ENCODE results near the gene IGIP. TPM values are rescaled to one million over a fixed set of nuclear protein-coding genes. Genes with fewer than 3 reads are reported as not detected.

IGIP gene
- total RNA-seq, 1 donor: 2.3 TPM

DNA sequence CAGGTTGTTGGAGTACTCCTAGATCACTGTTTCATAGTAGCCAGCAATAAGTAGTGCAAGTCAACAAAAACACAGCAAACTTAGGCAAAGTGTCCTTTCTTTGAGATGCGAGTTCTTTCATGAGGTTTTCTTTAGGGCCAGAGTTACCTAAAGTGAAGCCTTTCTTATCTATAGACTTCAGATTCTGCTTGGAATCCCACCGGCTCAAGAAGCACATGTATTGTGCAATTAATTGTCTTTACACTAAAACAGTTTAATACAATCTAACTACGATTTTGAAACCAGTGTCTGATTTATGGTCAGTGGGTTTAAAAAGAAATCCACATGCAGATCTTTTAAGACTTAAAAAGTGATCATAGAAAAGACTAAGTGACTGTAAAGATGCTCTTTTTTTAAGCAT, 8.2 kb upstream of the IGIP start:
- H3K4me1 ChIP-seq (ENCODE audit: insufficient read depth, low read length): peaks cover 17% of the 10 kb centered on the region
- no peaks in the 10 kb centered on the region for H3K9me3 ChIP-seq (ENCODE audit: low read depth, low read length)
- H3K27me3 ChIP-seq (ENCODE audit: insufficient read depth, low read length): peaks cover 2% of the 10 kb centered on the region
- H3K4me3 ChIP-seq (ENCODE audit: low read length): no peak overlapping the region

DNA sequence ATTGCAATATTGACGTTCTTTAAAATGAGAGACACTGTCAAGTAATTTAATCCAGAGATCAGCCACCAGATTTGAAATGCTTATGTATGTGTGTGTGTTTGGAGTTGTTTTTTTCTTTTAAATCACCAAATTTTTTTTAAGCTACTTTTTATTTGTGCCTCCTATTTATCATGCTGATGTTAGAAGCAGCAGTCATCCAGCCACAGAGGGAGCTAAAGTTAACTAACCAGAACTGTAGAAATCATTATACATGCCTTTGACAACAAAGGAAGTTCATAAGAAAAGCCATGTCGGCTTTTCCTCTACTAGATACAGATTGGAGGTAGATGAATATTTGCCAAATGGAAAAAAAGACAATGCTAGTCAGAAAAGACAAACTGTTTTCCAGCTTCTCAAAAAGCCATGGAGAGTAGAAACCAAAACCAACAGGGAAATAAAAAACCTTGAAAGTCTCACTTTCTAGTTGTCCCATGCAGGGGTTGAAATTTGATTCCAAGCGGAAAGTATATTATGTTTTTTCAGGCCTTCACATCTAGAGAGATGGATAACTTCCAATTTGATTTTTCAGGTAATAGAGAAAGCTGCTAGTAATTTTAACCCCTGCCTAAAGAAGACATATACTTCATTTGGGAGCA, 7.3 kb upstream of the IGIP start:
- no peaks in the 10 kb centered on the region for H3K27me3 ChIP-seq (ENCODE audit: insufficient read depth, low read length)

DNA sequence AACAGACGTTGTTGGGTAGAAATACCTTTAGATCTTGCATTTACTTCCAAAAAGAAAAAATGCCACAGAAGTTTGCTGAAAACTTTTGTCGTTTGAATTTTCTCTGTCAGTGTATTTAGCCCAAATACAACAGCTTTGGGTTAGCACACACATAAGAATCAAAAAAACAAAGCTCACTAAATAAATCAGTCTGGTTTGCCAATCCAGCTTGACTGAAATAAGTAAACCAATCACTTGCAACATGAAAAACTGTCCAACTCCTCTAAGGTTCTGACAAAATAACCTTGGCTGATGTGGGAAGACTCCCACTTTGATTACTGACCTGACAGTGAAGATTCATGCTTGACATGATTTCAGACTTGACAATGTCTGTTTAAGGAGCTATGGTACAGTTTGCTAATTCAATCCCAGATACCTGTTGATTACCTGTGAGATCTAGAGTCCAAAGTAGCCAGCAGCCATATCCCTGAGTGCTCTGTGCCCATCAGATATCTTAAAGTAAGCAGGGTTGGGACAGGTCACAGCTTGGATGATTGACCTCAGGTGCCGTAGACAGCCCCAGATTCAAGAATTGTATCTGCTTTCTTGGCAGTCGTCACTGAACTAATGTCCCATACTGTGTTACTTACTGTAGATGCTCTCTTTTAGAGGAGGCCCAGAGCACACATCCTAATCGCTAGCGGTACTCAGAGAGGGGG, 727 bp downstream of the IGIP start:
- no peaks in the 10 kb centered on the region for H3K9me3 ChIP-seq (ENCODE audit: low read depth, low read length)
- peaks cover 4% of the 10 kb centered on the region for H3K4me1 ChIP-seq (ENCODE audit: insufficient read depth, low read length)
- H3K27me3 ChIP-seq (ENCODE audit: insufficient read depth, low read length): no peaks in the 10 kb centered on the region
- no peak overlapping the region for H3K4me3 ChIP-seq (ENCODE audit: low read length)

More for the DNA sequence above, 7.3 kb upstream of the IGIP start:
- no peaks in the 10 kb centered on the region for H3K9me3 ChIP-seq (ENCODE audit: low read depth, low read length)
- no peak overlapping the region for H3K4me3 ChIP-seq (ENCODE audit: low read length)
- peaks cover 9% of the 10 kb centered on the region for H3K4me1 ChIP-seq (ENCODE audit: insufficient read depth, low read length)

DNA sequence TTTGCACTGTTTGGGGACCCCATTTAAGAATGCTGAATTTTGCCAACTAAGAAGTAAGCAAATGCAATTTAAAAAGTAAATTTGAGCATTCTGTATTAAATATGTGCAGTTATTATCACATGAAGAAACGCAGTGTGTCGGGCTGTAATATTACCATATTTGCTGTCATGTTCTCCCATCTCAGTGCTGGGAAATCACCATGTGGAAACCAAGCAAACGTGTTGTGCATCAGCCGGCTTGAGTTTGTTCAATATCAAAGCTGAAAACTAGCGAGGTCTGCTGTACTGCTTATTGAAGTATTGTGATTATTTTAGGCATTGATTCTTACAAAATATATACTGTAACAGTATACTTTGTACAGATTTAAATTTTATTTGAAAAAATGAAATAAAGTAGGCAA, 2.6 kb downstream of the IGIP start:
- H3K27me3 ChIP-seq (ENCODE audit: insufficient read depth, low read length): no peaks in the 10 kb centered on the region
- H3K4me1 ChIP-seq (ENCODE audit: insufficient read depth, low read length): peaks cover 23% of the 10 kb centered on the region
- H3K4me3 ChIP-seq (ENCODE audit: low read length): no peak overlapping the region
- H3K9me3 ChIP-seq (ENCODE audit: low read depth, low read length): no peaks in the 10 kb centered on the region

DNA sequence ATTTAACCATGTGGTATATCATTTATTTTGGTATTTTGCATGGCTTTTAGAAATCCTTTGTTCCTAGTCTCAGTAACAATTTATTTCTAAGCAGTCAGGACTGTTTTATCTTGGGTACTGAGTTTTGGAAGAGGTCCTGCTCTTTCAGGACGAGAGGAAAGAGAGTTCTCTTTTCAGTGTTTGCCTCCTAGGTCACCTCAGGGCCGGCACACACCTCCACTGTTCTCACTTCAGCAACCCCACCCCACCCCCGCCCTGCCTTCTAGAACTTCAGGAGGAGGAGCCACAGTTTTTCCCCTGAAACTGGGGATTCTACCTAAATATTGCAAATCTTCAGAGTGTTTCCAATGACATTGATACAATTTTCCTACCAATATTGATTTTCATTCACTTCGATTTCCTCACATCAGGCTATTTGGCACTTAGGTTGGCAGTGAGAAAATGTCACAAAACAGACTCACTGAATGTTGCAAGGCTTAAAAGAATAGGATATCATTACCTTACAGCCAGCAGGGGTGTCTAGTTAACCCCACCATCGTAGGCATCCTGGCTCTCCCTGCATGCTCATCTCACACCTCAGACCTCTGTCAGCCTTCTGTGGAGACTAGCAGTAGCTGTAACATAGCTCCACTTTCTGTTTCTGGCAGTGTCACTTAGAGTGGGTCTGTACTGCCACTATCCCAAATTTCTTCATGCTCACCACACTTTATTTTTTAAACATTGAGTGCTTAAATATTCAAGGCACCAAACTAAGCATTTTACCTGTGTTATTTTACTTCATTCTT, 5.4 kb downstream of the IGIP start:
- peaks cover 30% of the 10 kb centered on the region for H3K4me1 ChIP-seq (ENCODE audit: insufficient read depth, low read length)
- H3K9me3 ChIP-seq (ENCODE audit: low read depth, low read length): no peaks in the 10 kb centered on the region
- H3K4me3 ChIP-seq (ENCODE audit: low read length): no peak overlapping the region
- H3K27me3 ChIP-seq (ENCODE audit: insufficient read depth, low read length): no peaks in the 10 kb centered on the region

GRCh38 chr5:140131967-140132409, 6.3 kb downstream of the IGIP start:
- Histone ChIP-seq H3K9me3 (ENCODE audit: low read depth, low read length) (no peaks in the 10 kb centered on the region), H3K4me1 (ENCODE audit: insufficient read depth, low read length) (peaks cover 30% of the 10 kb centered on the region), H3K4me3 (ENCODE audit: low read length) (no peak overlapping the region), H3K27me3 (ENCODE audit: insufficient read depth, low read length) (no peaks in the 10 kb centered on the region)

GRCh38 chr5:140133514-140134167, 7.9 kb downstream of the IGIP start:
- Histone ChIP-seq H3K27me3 (ENCODE audit: insufficient read depth, low read length) (no peaks in the 10 kb centered on the region), H3K4me1 (ENCODE audit: insufficient read depth, low read length) (peaks cover 30% of the 10 kb centered on the region), H3K4me3 (ENCODE audit: low read length) (no peak overlapping the region), H3K9me3 (ENCODE audit: low read depth, low read length) (no peaks in the 10 kb centered on the region)

DNA sequence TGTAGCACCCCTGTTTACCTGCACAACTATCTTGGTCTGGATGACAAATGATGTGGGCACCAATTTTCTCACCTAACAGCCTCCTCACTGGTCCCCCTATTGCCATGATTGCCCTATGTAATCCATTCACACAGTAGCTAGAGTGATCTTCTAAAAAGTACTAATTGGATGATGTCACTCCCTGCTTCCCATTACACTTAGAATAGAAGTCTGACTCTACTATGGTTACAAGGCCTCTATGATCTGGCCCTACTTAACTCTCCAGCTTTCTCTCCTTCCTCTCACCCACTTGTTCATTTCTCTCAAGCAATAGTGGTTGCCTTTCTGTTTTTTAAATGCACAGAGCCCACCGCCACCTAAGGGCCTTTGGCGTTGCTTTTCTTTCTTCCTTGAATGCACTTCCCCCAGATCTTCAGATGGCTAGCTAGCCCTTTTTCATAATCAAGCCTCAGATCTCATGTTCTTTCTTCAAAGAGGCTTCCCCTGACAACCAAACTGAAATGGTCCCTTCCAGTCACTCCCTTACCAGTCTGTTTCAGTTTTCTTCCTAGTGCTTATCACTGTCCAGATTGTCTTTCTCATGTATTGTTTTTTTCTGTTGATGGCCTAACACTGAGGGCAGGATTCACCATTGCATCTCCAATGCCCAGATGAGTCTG, 8.7 kb downstream of the IGIP start:
- Histone ChIP-seq H3K9me3 (ENCODE audit: low read depth, low read length) (no peaks in the 10 kb centered on the region), H3K27me3 (ENCODE audit: insufficient read depth, low read length) (no peaks in the 10 kb centered on the region), H3K4me3 (ENCODE audit: low read length) (no peak overlapping the region), H3K4me1 (ENCODE audit: insufficient read depth, low read length) (peaks cover 30% of the 10 kb centered on the region)

- no peaks in the 10 kb centered on the region for H3K27me3 ChIP-seq (ENCODE audit: insufficient read depth, low read length)
- no peaks in the 10 kb centered on the region for H3K9me3 ChIP-seq (ENCODE audit: low read depth, low read length)
- H3K4me3 ChIP-seq (ENCODE audit: low read length): no peak overlapping the region
- peaks cover 30% of the 10 kb centered on the region for H3K4me1 ChIP-seq (ENCODE audit: insufficient read depth, low read length)
Measured at GRCh38 chr5:140135127-140135526, 9.4 kb downstream of the IGIP start.

GRCh38 chr5:140136624-140137023, 10.9 kb downstream of the IGIP start:
- Histone ChIP-seq H3K4me3 (ENCODE audit: low read length) (no peak overlapping the region), H3K9me3 (ENCODE audit: low read depth, low read length) (no peaks in the 10 kb centered on the region), H3K27me3 (ENCODE audit: insufficient read depth, low read length) (no peaks in the 10 kb centered on the region), H3K4me1 (ENCODE audit: insufficient read depth, low read length) (peaks cover 25% of the 10 kb centered on the region)

- Histone ChIP-seq H3K27me3 (ENCODE audit: insufficient read depth, low read length) (peaks cover 6% of the 10 kb centered on the region), H3K4me1 (ENCODE audit: insufficient read depth, low read length) (peaks cover 3% of the 10 kb centered on the region), H3K4me3 (ENCODE audit: low read length) (no peak overlapping the region), H3K9me3 (ENCODE audit: low read depth, low read length) (no peaks in the 10 kb centered on the region)
Measured at GRCh38 chr5:140140435-140140834, 14.7 kb downstream of the IGIP start.

DNA sequence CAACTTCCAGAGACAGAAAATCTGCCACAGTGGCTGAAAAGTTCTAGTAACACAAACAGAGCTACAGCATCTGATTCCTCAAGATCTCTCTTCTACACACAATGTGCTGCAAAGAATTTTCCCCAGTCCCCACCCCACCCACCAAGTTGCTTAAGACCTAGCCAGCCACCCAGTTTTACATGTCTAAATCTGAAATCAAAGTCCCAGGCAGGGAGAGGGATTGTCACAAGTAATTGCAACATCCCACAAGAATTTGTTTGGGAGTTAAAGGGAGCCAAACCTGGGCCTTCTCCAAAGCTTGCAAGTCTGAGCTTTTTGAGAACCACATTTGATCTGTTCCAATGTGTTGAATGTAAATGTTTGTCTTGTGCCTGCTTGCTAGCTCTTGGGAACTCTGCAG, 15.5 kb downstream of the IGIP start:
- no peak overlapping the region for H3K4me3 ChIP-seq (ENCODE audit: low read length)
- no peaks in the 10 kb centered on the region for H3K9me3 ChIP-seq (ENCODE audit: low read depth, low read length)
- H3K27me3 ChIP-seq (ENCODE audit: insufficient read depth, low read length): peaks cover 13% of the 10 kb centered on the region
- H3K4me1 ChIP-seq (ENCODE audit: insufficient read depth, low read length): peaks cover 11% of the 10 kb centered on the region

- Histone ChIP-seq H3K27me3 (ENCODE audit: insufficient read depth, low read length) (peaks cover 23% of the 10 kb centered on the region), H3K4me1 (ENCODE audit: insufficient read depth, low read length) (peaks cover 17% of the 10 kb centered on the region), H3K9me3 (ENCODE audit: low read depth, low read length) (no peaks in the 10 kb centered on the region), H3K4me3 (ENCODE audit: low read length) (no peak overlapping the region)
Measured at GRCh38 chr5:140142246-140142645, 16.5 kb downstream of the IGIP start.

GRCh38 chr5:140142856-140143255, 17.1 kb downstream of the IGIP start:
- peaks cover 28% of the 10 kb centered on the region for H3K27me3 ChIP-seq (ENCODE audit: insufficient read depth, low read length)
- H3K9me3 ChIP-seq (ENCODE audit: low read depth, low read length): no peaks in the 10 kb centered on the region
- H3K4me3 ChIP-seq (ENCODE audit: low read length): no peak overlapping the region
- peaks cover 17% of the 10 kb centered on the region for H3K4me1 ChIP-seq (ENCODE audit: insufficient read depth, low read length)

All from mononuclear cell (primary cell).